ENCODE measurements around the gene HLA-DOA.

Gene HLA-DOA

DNA sequence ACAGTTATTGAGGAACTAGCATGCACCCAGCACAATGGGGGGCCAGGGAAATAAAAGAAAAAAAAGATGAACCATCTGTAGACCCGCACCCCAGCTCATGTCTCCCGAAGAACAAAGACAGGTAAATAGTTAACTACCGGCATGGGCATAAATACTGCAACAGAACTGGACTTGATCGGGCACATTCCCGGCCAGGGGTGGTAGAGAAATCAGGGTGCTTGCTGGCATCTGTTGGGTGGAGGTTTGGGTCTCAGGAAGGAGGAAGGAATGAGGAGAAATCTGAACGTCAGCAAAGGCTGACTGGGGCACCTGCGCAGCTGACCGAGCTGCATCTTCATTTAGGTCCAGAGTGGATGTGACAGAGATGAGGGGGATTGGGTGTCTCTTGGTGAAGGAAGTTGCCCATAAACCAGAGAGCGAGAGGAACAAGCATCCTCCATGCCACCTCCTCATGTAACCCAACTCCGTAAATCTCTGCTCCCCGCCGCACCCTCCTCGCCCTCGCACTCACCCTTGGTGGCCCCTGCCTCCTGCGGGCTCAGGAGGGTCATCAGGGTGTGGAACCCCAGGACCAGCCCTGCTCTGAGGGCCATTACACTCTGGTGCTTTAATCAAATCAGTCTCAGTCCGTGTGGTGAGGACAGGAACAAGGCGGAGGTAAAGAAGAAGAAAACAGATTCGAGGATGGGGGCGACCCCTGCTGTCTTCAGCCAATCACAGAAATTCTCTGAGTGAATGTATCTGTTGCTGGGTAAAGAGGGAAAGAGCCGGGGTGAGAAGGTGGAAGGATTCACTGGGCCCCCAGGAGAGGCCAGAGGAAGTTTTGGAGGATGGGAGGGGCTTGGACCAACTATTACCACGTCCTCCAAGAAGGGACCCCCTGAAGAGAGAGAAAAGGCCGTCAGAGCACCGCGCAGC, at the start of gene HLA-DOA:
TSS of gene HLA-DOA (minus strand) at position 648 of the 918 bp plus-strand sequence.
- DNase-seq (ENCODE audit: low spot score) = peak; percentile 89

DNA sequence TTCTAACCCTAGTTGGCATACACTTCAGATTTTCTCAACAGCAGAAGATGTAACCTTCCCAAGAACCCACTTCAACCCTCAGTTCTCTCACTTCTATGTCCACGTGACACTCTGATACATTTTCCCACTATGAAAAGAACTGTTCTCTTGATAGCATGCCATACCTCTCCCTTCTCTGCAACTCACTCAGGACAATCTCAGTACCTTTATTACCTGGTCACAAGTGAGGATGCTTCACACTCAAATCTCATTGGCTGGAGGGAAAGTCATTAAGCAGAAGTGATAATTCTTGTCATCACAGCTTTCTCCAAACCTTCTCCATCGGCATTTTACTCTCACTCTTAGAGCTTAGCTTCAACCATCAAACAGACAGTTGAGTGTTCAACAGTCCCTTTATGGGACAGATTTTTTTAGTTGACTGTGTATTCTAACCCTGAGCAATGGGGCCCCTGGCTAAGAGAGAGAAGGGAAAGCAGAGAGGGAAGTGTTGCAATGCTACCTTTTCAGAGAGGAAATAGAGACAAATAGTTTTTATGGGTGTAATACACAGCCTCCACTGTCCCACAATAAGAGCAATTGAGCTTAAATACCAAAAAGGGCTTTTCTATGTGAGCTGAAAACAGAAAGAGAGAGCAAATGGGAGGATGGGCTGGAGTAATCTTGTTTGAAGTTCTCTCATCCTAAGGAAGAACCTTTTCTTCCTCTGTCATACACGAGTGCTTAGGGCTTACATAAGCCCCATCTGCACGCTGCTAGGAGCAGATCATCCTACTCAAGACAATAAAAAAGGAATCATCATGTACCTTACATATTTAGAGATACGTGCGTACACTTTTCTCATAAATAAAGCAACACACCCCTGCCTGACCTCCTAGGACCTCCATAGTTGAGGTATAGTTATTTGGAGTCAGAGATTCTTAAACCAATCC, 48.1 kb upstream of the HLA-DOA start:
- no peak for DNase-seq (ENCODE audit: low spot score)

DNA sequence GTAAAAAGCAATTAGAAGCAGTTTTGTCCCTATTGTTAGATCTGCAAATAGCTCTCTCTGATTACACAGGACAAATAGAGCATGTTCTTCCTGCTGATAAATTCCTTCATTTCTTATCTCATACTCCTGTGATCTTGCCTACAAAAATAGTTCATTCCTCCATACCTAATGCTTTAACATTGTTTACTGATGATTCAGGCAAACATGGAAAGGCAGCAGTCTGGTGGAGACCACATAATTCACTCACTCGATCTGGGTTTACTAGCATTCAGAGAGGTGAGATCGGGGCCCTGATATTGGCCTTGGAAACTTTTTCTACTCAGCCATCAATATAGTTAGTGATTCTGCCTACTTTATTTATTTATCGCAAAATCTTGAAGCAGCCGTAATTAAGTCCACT, 43.8 kb upstream of the HLA-DOA start:
- no peak for DNase-seq (ENCODE audit: low spot score)

DNA sequence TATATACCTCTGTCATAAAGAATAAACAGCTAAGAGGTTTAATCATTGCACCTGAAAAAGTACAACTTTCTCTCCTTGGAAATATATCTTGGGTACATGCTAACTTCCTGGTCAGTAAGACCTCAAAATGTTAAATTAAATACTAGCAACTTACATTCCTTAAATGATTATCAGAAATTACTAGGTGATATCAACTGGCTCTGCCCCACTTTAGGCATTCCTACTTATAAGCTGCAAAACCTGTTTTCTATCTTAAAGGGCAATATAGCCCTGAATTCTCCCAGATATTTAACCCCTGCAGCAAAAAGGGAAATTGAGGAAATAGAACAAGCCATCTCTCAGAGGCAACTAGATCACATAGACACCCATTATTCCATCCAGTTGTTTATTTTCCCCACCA, 43.2 kb upstream of the HLA-DOA start:
- no peak for DNase-seq (ENCODE audit: low spot score)

DNA sequence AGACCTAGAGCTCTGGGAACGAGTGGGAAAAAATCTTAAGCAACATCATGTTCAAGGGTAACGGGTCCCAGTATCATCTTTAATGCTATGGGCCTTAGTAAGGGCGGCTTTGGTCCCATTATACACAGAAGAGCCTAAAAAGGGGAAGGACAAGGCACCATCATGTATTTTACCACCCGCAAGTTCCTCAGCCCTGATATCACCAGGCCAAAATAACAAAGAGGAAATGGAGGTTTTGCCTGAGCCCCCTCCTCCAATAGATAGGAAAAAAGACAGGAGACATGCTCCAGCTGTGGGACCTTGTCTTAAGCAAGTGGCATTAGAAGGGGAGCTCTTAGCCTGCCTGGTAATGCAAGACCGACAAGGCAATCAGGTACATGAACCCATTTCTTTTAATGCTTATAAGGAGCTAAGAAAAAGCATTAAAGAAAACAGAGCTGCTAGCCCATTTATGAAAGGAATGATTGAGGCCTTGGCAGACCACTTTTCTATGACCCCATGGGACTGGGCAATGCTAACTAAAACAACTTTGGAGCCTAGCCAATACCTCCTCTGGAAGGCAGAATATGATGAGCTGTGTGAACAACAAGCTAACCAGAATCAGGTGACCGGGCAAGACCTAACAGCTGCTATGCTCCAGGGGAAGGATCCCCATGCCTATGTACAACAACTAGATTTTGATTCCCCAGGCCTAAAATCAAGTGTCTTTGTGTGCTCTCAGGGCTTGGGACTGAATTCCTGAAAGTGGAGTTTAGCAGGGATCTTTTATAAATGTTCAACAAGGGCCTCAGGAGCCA, 40.8 kb upstream of the HLA-DOA start:
- DNase-seq (ENCODE audit: low spot score) = no peak

DNA sequence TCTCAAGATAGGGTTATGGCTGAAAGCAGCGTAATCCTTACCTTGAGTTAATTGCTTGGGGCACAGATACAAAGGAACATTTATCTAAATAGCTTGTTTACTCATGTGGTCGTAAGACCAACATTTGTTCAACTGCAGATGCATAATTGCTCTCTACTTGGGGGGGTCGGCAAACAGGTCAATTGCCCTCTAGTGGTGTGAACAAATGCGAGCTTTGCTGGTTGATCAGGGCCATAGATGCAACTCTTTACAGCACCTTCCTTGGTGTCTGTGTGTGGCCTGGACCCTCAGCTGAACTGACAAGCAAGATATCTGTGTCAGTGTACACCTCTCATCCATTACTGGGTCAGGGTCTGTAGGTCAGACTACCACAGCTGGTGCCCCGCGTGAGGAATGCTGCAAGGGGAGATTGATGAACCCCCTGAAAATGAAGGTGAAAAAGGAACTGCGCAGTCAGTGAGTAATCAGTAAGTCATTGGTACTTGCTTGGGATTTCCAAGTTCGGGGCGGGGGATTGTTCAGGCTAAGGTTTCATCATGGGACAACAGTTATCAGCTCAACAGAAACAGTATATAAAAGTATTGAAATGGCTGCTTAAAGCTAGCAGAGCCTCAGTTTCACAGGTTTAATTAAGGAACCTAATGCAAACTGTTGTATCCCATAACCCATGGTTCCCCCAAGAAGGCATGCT, 40.1 kb upstream of the HLA-DOA start:
- peak; percentile 18 for DNase-seq (ENCODE audit: low spot score)

DNA sequence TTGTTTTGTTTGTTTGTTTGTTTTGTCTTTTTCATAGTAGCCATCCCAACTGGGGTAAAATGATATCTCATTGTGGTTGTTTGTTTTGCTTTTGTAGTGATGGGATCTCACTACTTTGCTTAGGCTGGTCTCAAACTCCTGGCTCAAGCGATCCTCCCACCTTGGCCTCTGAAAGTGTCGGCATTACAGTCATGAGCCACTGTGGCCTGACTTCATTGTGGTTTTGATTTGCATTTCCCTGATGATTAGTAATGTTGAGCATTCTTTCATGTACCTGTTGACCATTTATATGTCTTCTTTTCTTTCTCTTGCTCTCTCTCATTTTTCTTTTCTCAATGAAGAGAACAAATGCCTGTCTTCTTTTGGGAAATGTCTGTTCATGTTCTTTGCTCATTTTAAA, 30.8 kb upstream of the HLA-DOA start:
- no peak for DNase-seq (ENCODE audit: low spot score)

DNA sequence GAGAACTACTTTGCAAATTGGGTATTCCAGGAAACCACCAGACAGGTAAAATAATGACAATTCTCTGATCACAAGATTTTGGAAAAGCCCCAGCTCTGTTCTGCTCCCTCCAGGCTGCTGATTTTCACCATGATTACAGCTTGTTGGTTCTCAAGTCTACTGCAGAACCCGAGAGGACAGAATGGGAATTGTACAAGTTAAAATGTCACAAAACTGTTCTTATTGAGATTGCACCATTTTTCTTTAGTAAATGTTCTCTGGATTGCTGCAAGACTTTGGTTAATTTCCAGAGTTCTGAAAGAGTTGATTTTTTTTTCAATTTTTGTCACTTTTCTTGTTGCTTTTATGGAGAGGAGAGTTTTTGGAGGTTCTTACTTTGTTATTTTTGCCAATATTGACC, 27.1 kb upstream of the HLA-DOA start:
- no peak for DNase-seq (ENCODE audit: low spot score)

DNA sequence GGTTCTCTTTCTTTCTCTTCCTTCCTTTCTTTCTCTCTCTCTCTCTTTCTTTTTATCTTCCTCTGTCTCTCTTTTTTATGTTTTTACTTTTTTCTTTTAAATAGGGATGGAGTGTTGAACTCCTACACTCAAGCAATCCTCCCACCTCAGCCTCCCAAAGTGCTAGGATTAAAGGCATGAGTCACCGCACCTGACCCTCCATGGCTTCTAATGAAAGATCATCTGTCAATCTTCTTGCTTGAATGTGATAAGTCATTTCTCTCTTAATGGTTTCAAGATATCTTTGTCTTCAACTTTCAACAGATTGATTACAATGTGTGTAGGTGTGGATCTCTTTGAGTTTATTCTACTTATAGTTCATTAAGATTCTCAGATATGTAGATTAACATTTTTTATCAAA, 25.2 kb upstream of the HLA-DOA start:
- DNase-seq (ENCODE audit: low spot score) = no peak

DNA sequence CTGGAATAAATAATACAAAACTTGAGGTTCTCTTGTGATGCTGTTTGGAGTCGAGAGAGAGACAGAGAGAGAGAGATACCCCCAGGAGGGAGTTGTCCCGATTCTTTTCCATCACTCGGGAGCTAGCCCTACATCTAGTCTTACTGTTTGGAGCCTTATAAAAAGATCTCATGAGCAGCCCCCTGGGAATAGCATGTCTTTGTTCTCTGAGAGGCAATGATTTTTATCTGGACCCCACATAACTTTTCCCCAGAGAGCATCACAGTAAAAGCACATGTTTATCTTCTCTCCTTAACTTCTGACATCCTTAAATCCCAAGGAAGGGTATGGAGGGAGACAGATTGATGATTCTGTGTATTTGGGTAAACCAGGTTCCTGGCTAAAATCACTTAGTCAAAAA, 20.9 kb upstream of the HLA-DOA start:
- DNase-seq (ENCODE audit: low spot score) = no peak

DNA sequence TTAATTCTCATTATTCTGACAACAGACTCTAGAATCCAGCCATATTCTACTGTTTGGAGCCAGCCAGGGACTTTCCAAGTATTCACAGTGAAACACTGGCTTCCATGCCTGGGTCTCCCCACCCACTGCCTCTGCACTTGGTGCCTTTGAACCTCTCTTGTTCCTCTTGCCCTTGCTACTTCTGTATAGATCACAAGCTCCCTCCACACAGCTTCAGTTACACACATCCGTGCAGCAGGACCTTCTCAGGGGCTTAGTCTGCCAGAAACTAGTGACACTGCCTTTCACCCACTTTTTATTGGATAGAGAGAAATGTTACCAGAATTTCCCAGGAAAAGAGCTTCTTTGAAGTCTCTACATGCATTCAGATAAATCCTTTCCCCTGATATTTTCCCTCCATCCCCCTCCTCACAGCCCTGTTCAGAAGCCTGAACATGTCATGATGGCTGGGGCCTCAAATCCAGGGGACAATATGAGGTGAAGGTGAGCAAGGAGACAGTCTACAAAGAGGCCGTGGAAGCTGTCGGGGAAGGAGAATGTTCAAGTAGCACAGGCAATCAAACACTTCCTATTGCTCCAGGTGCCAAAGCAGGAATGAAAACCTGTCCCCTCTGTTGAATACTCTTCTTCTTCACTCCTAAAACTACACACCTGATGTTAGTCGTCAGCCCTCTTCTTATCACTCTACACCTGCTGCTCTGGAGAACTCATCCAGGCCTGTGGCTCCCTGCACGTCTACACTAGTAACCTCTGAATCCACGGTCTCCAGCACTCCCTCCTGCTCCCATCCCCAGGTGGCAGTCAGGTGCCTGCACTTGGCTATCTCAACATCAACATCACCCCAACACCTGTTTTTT, 20.2 kb upstream of the HLA-DOA start:
- no peak for DNase-seq (ENCODE audit: low spot score)

DNA sequence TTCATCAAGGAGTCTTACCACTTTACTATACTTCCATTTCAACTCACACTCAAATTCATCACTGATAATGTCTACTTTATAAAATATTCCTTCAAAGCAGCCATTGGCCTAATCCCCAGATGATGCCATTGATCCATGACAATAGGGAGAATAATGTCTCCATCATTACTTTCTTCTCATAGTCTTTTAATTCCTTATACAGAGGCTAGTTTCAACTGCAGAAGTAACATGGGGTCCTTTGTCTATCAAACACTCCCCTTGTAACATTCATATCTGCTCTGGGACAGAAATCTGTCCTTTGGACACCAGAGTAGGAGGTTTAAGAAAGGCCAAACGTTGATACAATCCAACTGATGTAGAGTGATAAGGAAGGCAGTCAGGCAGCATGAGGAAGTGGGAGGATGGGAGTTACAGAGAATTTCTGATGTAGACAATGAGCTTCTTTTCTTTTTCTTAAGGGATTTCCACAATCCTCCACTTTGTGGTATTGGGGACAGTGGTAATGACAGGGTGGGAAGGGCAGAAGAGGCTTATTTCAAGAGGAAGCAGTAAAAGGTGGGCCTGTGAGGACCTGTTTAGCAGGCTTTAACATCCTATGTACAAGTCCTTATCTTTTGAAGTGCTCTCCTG, 18.9 kb upstream of the HLA-DOA start:
- no peak for DNase-seq (ENCODE audit: low spot score)

DNA sequence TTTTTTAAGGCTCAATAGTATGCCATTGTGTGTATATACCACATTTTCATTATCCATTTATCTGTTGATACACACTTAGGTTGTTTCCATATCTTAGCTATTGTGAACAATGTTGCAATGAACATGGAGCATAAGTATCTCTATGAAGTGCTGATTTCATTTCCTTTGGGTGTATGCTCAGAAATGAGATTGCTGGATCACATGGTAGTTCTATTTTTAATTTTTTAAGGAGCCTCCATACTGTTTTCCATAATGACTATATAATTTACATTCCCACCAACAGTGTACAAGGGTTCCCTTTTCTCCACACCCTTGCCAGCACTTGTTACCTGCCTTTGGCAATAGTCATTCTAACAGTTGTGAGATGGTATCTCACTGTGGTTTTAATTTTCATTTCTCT, 15.1 kb upstream of the HLA-DOA start:
- no peak for DNase-seq (ENCODE audit: low spot score)

DNA sequence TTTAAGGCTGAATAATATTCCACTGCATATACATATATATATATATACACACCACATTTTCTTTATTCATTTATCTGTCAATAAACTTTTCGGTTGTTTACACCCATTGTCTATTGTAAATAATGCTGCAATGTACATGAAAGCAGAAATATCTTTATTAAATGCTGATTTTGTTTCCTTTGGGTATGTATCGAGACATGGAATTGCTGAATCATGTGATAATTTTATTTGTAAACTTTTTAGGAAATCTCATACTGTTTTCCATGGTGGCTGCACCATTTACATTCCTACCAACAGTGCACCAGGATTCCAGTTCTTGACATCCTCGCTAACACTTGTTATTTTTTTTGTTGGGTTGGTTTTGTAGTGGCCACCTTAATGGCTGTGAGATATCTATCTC, 14.1 kb upstream of the HLA-DOA start:
- DNase-seq (ENCODE audit: low spot score) = no peak

DNA sequence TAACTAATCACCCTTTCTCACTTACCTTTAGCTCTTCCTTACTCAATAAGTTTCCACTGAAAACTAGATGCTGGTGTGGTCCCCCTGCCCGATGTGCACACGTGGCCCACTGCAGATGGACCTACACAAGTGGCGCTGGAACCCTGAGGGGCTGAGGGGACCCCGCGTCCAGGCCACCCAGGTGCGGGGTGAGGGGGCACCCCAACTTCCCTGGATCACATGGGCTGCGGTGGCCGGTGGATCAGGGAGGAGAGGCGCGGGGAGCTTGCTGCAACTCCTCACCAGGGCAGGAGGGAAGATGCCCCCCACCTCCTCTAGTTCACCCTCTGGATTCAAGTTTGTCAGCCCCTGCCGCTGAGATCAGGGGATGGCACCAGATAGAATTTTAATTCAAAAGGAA, 12.5 kb upstream of the HLA-DOA start:
- DNase-seq (ENCODE audit: low spot score) = no peak

DNA sequence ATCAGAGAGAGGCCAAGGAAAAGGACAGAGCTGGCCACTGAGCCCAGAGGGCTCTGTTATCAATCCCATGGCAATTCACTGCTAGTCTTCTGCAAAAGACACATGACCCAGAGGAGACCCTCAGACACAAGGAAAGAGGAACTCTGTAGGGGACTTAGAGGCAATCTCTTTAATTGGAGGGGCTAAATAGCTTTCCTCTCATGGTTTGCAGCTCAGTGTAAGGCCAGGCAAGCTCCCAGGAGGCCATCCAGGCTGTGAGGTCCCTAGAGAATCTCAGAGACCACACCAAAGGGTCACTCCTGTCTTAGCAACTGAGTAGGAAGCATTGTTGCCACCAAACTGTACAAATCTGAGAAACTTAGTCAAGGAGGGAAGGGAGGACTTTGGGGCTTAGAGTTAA, 10.0 kb upstream of the HLA-DOA start:
- no peak for DNase-seq (ENCODE audit: low spot score)

DNA sequence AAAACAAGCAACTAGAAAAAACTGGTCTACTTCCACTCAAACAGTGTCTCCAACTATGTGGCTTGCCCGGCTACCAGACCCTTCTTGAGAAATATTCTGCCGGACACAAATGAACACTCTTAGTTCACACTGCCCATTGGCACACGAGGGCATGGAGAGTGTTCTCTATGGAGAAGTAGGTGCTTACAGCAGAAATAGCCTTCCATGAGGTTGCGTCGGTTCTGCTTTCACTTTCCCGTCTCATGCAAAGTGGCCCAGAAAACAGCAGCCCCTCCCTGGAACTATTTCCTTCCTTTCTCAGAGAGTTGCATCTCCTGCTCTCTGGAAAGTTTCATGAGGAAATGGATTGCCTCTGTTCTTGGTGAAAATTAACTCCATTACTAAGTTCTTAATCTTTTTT, 9.5 kb upstream of the HLA-DOA start:
- no peak for DNase-seq (ENCODE audit: low spot score)

DNA sequence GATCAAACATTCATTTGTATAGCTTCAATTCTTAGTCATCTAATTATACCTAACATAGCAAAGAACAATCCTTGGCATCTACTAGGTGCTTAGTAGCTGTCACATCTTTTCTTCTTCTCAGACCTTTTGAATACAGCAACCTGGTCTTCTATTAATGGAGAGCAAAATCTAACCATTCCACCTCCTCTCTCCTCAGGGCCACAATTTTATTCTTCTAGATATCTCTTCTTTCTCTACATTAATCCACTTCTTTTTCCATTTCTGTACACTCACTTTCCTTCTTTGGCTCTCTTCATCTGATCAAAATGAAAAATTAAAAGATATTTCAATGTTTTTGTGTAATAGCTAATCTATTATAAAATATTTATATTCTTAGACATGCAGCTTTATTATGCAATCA, 9.0 kb upstream of the HLA-DOA start:
- DNase-seq (ENCODE audit: low spot score) = no peak

DNA sequence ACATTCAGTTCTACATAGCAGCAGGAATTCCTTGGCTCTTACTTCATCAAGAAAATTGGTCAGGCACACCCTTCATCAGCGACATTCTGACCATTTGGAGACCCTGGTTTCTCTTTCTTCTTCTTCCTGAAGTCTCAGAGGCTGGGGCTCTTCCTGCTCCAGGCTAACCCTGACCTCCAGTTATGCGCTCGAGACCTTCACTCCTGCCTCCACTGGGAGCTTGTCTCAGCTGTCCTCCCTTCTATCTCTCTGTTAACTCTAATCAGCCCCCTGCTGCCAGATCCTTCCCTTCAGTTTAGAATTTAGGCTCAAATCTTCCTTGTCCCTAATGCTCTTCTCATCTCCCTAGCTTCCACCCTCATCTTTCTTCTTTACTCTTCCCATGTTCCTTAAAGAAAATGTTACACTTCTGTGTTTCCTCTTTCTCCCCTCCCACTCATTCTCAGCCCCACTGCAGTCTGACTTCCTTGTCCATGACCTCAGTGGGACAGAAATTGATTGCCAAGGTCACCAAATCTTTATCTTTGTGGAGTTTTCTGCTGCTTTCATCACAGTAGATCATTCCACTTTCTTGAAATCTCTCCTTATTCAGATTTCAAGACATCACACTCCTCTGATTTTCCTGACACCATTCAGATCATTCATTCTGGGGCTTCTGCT, 8.4 kb upstream of the HLA-DOA start:
- DNase-seq (ENCODE audit: low spot score) = no peak

DNA sequence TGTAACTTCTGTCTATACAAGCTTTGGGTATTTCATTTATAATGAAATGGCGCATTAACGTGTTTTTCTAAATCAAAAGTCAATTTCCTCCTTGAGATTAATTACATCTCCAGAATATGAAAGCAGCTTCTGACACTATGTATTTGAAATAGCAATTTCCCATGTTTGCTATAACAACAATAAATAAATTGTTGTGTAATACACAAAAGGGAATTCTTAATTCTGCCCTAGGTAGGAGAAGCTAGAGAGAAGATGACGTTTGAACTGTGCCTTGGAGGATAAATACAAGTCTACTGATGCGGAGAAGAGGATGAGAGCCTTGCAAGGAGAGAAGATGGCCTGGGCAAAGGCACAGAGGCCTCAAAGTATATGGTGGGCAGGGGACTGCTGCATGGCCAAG, 7.6 kb upstream of the HLA-DOA start:
- DNase-seq (ENCODE audit: low spot score) = no peak
